PC-3 (cell line): ENCODE measurements around the gene DLGAP5. TPM values are rescaled to one million over a fixed set of nuclear protein-coding genes. Genes with fewer than 3 reads are reported as not detected.

Source experiments
- ATAC-seq: fragments of 200-7000 bp; cut with Tn5 transposase; 2 replicates; pipeline ENCODE4 v1.9.1; 2020; ENCODE audit warnings: mild to moderate bottlenecking, moderate library complexity
- BruUV-seq: library from RNA; stranded (reverse); fragments of 400-500 nt; replicated peaks from 2 replicates; lab custom pipeline; 2021; lab: Mats Ljungman, UMichigan
- CTCF ChIA-PET: fragments of 300-600 bp; sonication (Branson Sonifier 250); formaldehyde crosslinking; loops from one replicate; lab custom pipeline; 2022; ENCODE audit warnings: antibody characterized with exemption; lab: Charles Lee
- POLR2A ChIA-PET: fragments of 300-600 bp; sonication (Branson Sonifier 250); formaldehyde crosslinking; loops from one replicate; lab custom pipeline; 2022; ENCODE audit warnings: antibody characterized with exemption; ENCODE audit not compliant: unreplicated experiment; lab: Charles Lee
- DNase-seq: peaks from one replicate; pipeline ENCODE4 v3.0.0-alpha.2; 2015
- H2AFZ ChIP-seq: fragments of 300-600 bp; sonication (generic); 2 replicates; pipeline ENCODE4 v1.6.0; 2016; ENCODE audit warnings: antibody characterized with exemption, low read length
- H3F3A ChIP-seq: fragments of 300-600 bp; sonication (generic); one replicate; pipeline ENCODE4 v1.6.0; 2017; ENCODE audit warnings: antibody characterized with exemption, low read length, control low read depth, mild to moderate bottlenecking; ENCODE audit not compliant: unreplicated experiment
- H3K27ac ChIP-seq: fragments of 300-600 bp; sonication (generic); 2 replicates; pipeline ENCODE4 v1.5.1; 2016; ENCODE audit warnings: mild to moderate bottlenecking, low read length
- H3K27me3 ChIP-seq: fragments of 300-600 bp; sonication (generic); 2 replicates; pipeline ENCODE4 v1.6.1; 2016; ENCODE audit warnings: low read length, mixed read lengths
- H3K36me3 ChIP-seq: fragments of 300-600 bp; sonication (generic); 2 replicates; pipeline ENCODE4 v1.6.1; 2016; ENCODE audit warnings: low read depth, mixed run types, low read length, mixed read lengths
- H3K4me1 ChIP-seq: fragments of 300-600 bp; sonication (generic); 2 replicates; pipeline ENCODE4 v1.5.1; 2016; ENCODE audit warnings: low read length; ENCODE audit not compliant: insufficient read depth
- H3K4me2 ChIP-seq: fragments of 300-600 bp; sonication (generic); 2 replicates; pipeline ENCODE4 v1.6.0; 2016; ENCODE audit warnings: low read length
- H3K4me3 ChIP-seq: fragments of 300-600 bp; sonication (generic); 2 replicates; pipeline ENCODE4 v1.5.1; 2016; ENCODE audit warnings: mild to moderate bottlenecking, low read length, mixed read lengths
- H3K79me2 ChIP-seq: fragments of 300-600 bp; sonication (generic); 2 replicates; pipeline ENCODE4 v1.6.1; 2017; ENCODE audit warnings: low read length, mixed read lengths
- H3K9ac ChIP-seq: fragments of 300-600 bp; sonication (generic); 2 replicates; pipeline ENCODE4 v1.6.0; 2016; ENCODE audit warnings: mild to moderate bottlenecking, low read length
- H3K9me2 ChIP-seq: fragments of 300-600 bp; sonication (generic); replicated peaks from 2 replicates; pipeline ENCODE4 v1.6.1; 2016; ENCODE audit warnings: mixed run types, low read length, mixed read lengths
- H3K9me3 ChIP-seq: fragments of 300-600 bp; sonication (generic); 2 replicates; pipeline ENCODE4 v1.6.1; 2016; ENCODE audit warnings: low read length, mixed read lengths
- H4K20me1 ChIP-seq: fragments of 300-600 bp; sonication (generic); 2 replicates; pipeline ENCODE4 v1.6.1; 2016; ENCODE audit warnings: low read length, mixed read lengths
- EZH2 ChIP-seq: fragments of 300-600 bp; sonication (generic); IDR thresholded peaks from one replicate; pipeline ENCODE4 v1.6.1; 2017; ENCODE audit warnings: antibody characterized with exemption, mild to moderate bottlenecking, low read length; ENCODE audit not compliant: unreplicated experiment
- EZH2phosphoT487 ChIP-seq: fragments of 300-600 bp; sonication (generic); IDR thresholded peaks from 2 replicates; pipeline ENCODE4 v1.6.1; 2018; ENCODE audit warnings: mild to moderate bottlenecking, antibody characterized with exemption, low read length, borderline replicate concordance
- intact Hi-C: fragments of 100-400 bp; cut with micrococcal nuclease; formaldehyde crosslinking; loops from 2 replicates; pipeline ENCODE4 v1.9.0; 2023
- total RNA-seq: library from RNA; depleted of rRNA; stranded (reverse); fragments of >200 nt; gene quantifications from 2 replicates; pipeline ENCODE4 v1.2.3, GENCODE V29; 2014
- TF ChIP-seq, protein P1 (sequence below): fragments of 300-600 bp; sonication (generic); conservative IDR thresholded peaks from 2 replicates; pipeline ENCODE4 v1.5.1; 2017; ENCODE audit warnings: antibody characterized with exemption, low read depth, mild to moderate bottlenecking, low read length

Gene DLGAP5
- total RNA-seq, 1 experiment from 2014 or later, result 97.9 TPM

- H3K4me2 ChIP-seq, result no peak overlapping the region
- intact Hi-C loops, result no loop called here
- no peaks in the 10 kb centered on the region for H3F3A ChIP-seq
- DNase-seq (no peak), ATAC-seq (no peak)
- no peaks in the 10 kb centered on the region for H4K20me1 ChIP-seq
- H3K9ac ChIP-seq, result no peak overlapping the region
- H3K79me2 ChIP-seq, result no peaks in the 10 kb centered on the region
- no peaks in the 10 kb centered on the region for H3K9me3 ChIP-seq
- TF ChIP-seq EZH2 (no peak), EZH2phosphoT487 (no peak)
- TF ChIP-seq, protein P1, sequence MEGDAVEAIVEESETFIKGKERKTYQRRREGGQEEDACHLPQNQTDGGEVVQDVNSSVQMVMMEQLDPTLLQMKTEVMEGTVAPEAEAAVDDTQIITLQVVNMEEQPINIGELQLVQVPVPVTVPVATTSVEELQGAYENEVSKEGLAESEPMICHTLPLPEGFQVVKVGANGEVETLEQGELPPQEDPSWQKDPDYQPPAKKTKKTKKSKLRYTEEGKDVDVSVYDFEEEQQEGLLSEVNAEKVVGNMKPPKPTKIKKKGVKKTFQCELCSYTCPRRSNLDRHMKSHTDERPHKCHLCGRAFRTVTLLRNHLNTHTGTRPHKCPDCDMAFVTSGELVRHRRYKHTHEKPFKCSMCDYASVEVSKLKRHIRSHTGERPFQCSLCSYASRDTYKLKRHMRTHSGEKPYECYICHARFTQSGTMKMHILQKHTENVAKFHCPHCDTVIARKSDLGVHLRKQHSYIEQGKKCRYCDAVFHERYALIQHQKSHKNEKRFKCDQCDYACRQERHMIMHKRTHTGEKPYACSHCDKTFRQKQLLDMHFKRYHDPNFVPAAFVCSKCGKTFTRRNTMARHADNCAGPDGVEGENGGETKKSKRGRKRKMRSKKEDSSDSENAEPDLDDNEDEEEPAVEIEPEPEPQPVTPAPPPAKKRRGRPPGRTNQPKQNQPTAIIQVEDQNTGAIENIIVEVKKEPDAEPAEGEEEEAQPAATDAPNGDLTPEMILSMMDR, result no peak
- H3K36me3 ChIP-seq, result no peaks in the 10 kb centered on the region
- H3K27me3 ChIP-seq, result peaks cover 18% of the 10 kb centered on the region
- ChIA-PET POLR2A (no interaction called here), CTCF (no interaction called here)
- H3K27ac ChIP-seq, result no peak overlapping the region
- no peak overlapping the region for H2AFZ ChIP-seq
- BruUV-seq, result no TSS peak
- H3K4me3 ChIP-seq, result no peak overlapping the region
- no peaks in the 10 kb centered on the region for H3K9me2 ChIP-seq
- no peaks in the 10 kb centered on the region for H3K4me1 ChIP-seq
Measured at GRCh38 chr14:55233591-55233990, 42.2 kb upstream of the DLGAP5 start.

DNA sequence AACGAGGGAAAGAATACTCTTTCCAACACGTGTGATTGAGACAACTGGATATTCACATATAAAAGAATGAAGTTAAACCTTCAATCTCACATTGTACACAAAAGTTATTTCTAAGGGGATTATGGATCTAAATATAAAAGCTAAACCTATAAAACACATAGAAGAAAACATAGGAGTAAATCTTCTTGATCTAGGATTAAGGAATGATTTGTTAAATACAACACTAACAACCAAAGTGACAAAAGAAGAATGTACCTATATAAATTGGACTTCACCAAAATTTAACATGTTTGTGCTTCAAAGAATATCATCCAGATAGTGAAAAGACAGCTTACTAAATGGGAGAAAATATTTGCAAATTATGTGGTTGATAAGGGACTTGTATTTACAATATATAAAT is 36.9 kb upstream of the DLGAP5 start:
- no peaks in the 10 kb centered on the region for H3F3A ChIP-seq
- intact Hi-C loops, result no loop called here
- peaks cover 6% of the 10 kb centered on the region; the same call in 1 of the 2 replicates for H3K9me3 ChIP-seq
- no peaks in the 10 kb centered on the region for H3K4me1 ChIP-seq
- ChIA-PET CTCF (interaction anchor here (0.5 kb wide), 1 partner anchor 12 kb away, joined by 3 read pairs; no protein-coding TSS in a partner anchor), POLR2A (no interaction called here)
- no peak overlapping the region for H3K4me2 ChIP-seq
- H2AFZ ChIP-seq, result no peak overlapping the region
- ATAC-seq, result no peak
- BruUV-seq, result no TSS peak
- TF ChIP-seq EZH2phosphoT487 (no peak), EZH2 (no peak)
- TF ChIP-seq, protein P1, result no peak
- no peaks in the 10 kb centered on the region for H3K36me3 ChIP-seq
- DNase-seq, result no peak
- H4K20me1 ChIP-seq, result no peaks in the 10 kb centered on the region
- no peak overlapping the region for H3K27ac ChIP-seq
- H3K9me2 ChIP-seq, result no peaks in the 10 kb centered on the region
- H3K9ac ChIP-seq, result no peak overlapping the region
- H3K79me2 ChIP-seq, result no peaks in the 10 kb centered on the region
- peaks cover 2% of the 10 kb centered on the region for H3K27me3 ChIP-seq
- no peak overlapping the region for H3K4me3 ChIP-seq

- Histone ChIP-seq H3K27ac (no peak overlapping the region), H3K79me2 (no peaks in the 10 kb centered on the region), H3K4me3 (no peak overlapping the region), H3K4me2 (no peak overlapping the region), H3K27me3 (no peaks in the 10 kb centered on the region), H4K20me1 (no peaks in the 10 kb centered on the region), H3K36me3 (no peaks in the 10 kb centered on the region), H3F3A (no peaks in the 10 kb centered on the region), H3K9ac (no peak overlapping the region), H3K4me1 (peaks cover 19% of the 10 kb centered on the region), H3K9me2 (no peaks in the 10 kb centered on the region), H2AFZ (no peak overlapping the region), H3K9me3 (peaks cover 6% of the 10 kb centered on the region; the same call in 1 of the 2 replicates)
- DNase-seq (no peak), ATAC-seq (no peak)
- ChIA-PET CTCF (no interaction called here), POLR2A (no interaction called here)
- TF ChIP-seq EZH2, result no peak
- TF ChIP-seq, protein P1, result no peak
- no peak for TF ChIP-seq EZH2phosphoT487
- intact Hi-C loops, result no loop called here
- no TSS peak for BruUV-seq
Measured at GRCh38 chr14:55223364-55223763, 32.0 kb upstream of the DLGAP5 start.
